IMR-90 (cell line): ENCODE data around the gene SFSWAP. TPM values are rescaled to one million over a fixed set of nuclear protein-coding genes. Genes with fewer than 3 reads are reported as not detected.
A peak's percentile ranks its signal among the peaks of the same experiment; 100 is the strongest.

ENCODE experiments used
- ATAC-seq: fragments of 200-7000 bp; cut with Tn5 transposase; 2 replicates; pipeline ENCODE4 v1.9.1; 2020; ENCODE audit warnings: low read depth, mild to moderate bottlenecking, moderate library complexity
- BruUV-seq: library from RNA; stranded (reverse); fragments of 400-500 nt; replicated peaks from 2 replicates; lab custom pipeline; 2021; lab: Mats Ljungman, UMichigan
- CTCF ChIA-PET: fragments of 300-600 bp; formaldehyde crosslinking; extraction: SDS; loops from one replicate; lab custom pipeline; 2021; ENCODE audit warnings: antibody characterized with exemption; lab: Yijun Ruan, JAX
- POLR2A ChIA-PET: fragments of 300-600 bp; sonication (Branson Sonifier 250); formaldehyde crosslinking; loops from one replicate; lab custom pipeline; 2022; ENCODE audit warnings: antibody characterized with exemption; ENCODE audit not compliant: unreplicated experiment; lab: Charles Lee
- DNase-seq: peaks from one replicate; pipeline ENCODE4 v3.0.0; 2013
- H2AFZ ChIP-seq: replicated peaks from 2 replicates; pipeline ENCODE3; 2013; ENCODE audit warnings: low read length, mild to moderate bottlenecking; ENCODE audit not compliant: poor library complexity
- H2AK5ac ChIP-seq: 2 replicates; pipeline ENCODE4 v1.6.1; 2013; ENCODE audit warnings: low read depth, low read length, inconsistent platforms
- H2AK9ac ChIP-seq: replicated peaks from 2 replicates; pipeline ENCODE3; 2013; ENCODE audit warnings: mild to moderate bottlenecking, low read depth, low read length, moderate library complexity; ENCODE audit not compliant: poor library complexity
- H2BK120ac ChIP-seq: 2 replicates; pipeline ENCODE4 v1.6.1; 2013; ENCODE audit warnings: low read depth, low read length, inconsistent platforms
- H2BK15ac ChIP-seq: 3 replicates; pipeline ENCODE4 v1.6.1; 2013; ENCODE audit warnings: low read depth, low read length, inconsistent platforms
- H2BK20ac ChIP-seq: 2 replicates; pipeline ENCODE4 v1.6.1; 2013; ENCODE audit warnings: low read depth, mild to moderate bottlenecking, inconsistent platforms, low read length, moderate library complexity
- H2BK5ac ChIP-seq: 2 replicates; pipeline ENCODE4 v1.6.1; 2013; ENCODE audit warnings: mild to moderate bottlenecking, low read depth, low read length, inconsistent platforms; ENCODE audit not compliant: poor library complexity, severe bottlenecking
- H3K14ac ChIP-seq: replicated peaks from 2 replicates; pipeline ENCODE4 v1.6.1; 2013; ENCODE audit warnings: low read depth, low read length, inconsistent platforms
- H3K18ac ChIP-seq: 2 replicates; pipeline ENCODE4 v1.6.1; 2013; ENCODE audit warnings: low read depth, low read length, control low read depth
- H3K23ac ChIP-seq: 2 replicates; pipeline ENCODE4 v1.6.1; 2013; ENCODE audit warnings: low read depth, low read length, inconsistent platforms
- H3K27ac ChIP-seq: 2 replicates; pipeline ENCODE4 v1.5.1; 2013; ENCODE audit warnings: mild to moderate bottlenecking, control low read depth, low read length; ENCODE audit not compliant: insufficient read depth
- H3K27me3 ChIP-seq: 2 replicates; pipeline ENCODE4 v1.6.1; 2013; ENCODE audit warnings: low read length; ENCODE audit not compliant: control insufficient read depth, insufficient read depth
- H3K36me3 ChIP-seq: 2 replicates; pipeline ENCODE4 v1.6.1; 2013; ENCODE audit warnings: low read length, mixed read lengths; ENCODE audit not compliant: control insufficient read depth, insufficient read depth
- H3K4ac ChIP-seq: 2 replicates; pipeline ENCODE4 v1.6.1; 2013; ENCODE audit warnings: low read depth, low read length, inconsistent platforms
- H3K4me1 ChIP-seq: 2 replicates; pipeline ENCODE4 v1.6.1; 2013; ENCODE audit warnings: low read length, mixed read lengths; ENCODE audit not compliant: control insufficient read depth, insufficient read depth
- H3K4me2 ChIP-seq: 2 replicates; pipeline ENCODE4 v1.6.1; 2013; ENCODE audit warnings: low read depth, mild to moderate bottlenecking, control low read depth, low read length, moderate library complexity
- H3K4me3 ChIP-seq: 2 replicates; pipeline ENCODE4 v1.5.1; 2013; ENCODE audit warnings: low read depth, mild to moderate bottlenecking, control low read depth, low read length, moderate library complexity; ENCODE audit not compliant: insufficient read depth
- H3K56ac ChIP-seq: 2 replicates; pipeline ENCODE4 v1.6.1; 2013; ENCODE audit warnings: low read length, inconsistent platforms; ENCODE audit not compliant: insufficient read depth; ENCODE audit errors: extremely low read depth
- H3K79me1 ChIP-seq, 2 experiments: 2 replicates each; pipeline ENCODE4 v1.6.1; 2013; ENCODE audit warnings: low read length in 2 of 2, inconsistent platforms in 1 of 2, low read depth in 1 of 2
- H3K9ac ChIP-seq: 2 replicates; pipeline ENCODE4 v1.6.1; 2013; ENCODE audit warnings: low read depth, low read length, control low read depth
- H3K9me1 ChIP-seq: 2 replicates; pipeline ENCODE4 v1.6.1; 2013; ENCODE audit warnings: low read length, inconsistent platforms; ENCODE audit not compliant: insufficient read depth
- H3K9me3 ChIP-seq: 2 replicates; pipeline ENCODE4 v1.6.1; 2013; ENCODE audit warnings: low read length; ENCODE audit not compliant: control insufficient read depth, insufficient read depth
- H4K20me1 ChIP-seq: 2 replicates; pipeline ENCODE4 v1.6.1; 2013; ENCODE audit warnings: low read length, inconsistent platforms; ENCODE audit not compliant: insufficient read depth
- H4K5ac ChIP-seq: 2 replicates; pipeline ENCODE4 v1.6.1; 2013; ENCODE audit warnings: mild to moderate bottlenecking, low read depth, low read length, control low read depth
- H4K8ac ChIP-seq, 2 experiments: 2 replicates each; pipeline ENCODE4 v1.6.1; 2013; ENCODE audit warnings: low read depth in 2 of 2, low read length in 2 of 2, control low read depth in 1 of 2, inconsistent platforms in 1 of 2
- H4K91ac ChIP-seq: 2 replicates; pipeline ENCODE4 v1.6.1; 2013; ENCODE audit warnings: low read depth, low read length, inconsistent platforms; ENCODE audit not compliant: insufficient read depth
- BHLHE40 ChIP-seq: fragments of 150-350 bp; IDR thresholded peaks from 2 replicates; pipeline ENCODE4 v1.6.1; 2016; ENCODE audit warnings: mild to moderate bottlenecking, low read depth, low read length
- CEBPB ChIP-seq: IDR thresholded peaks from 2 replicates; pipeline ENCODE4 v1.6.1; 2012; ENCODE audit warnings: low read depth, low read length, improper control_type of control experiment
- CHD1 ChIP-seq: IDR thresholded peaks from 2 replicates; pipeline ENCODE4 v1.6.1; 2012; ENCODE audit warnings: low read depth, low read length, improper control_type of control experiment
- CTCF ChIP-seq: conservative IDR thresholded peaks from 2 replicates; pipeline ENCODE4 v1.5.1; 2012; ENCODE audit warnings: mild to moderate bottlenecking, low read depth, low read length, improper control_type of control experiment
- ELK1 ChIP-seq: fragments of 150-350 bp; IDR thresholded peaks from 2 replicates; pipeline ENCODE4 v1.6.1; 2016; ENCODE audit warnings: low read depth, mild to moderate bottlenecking, low read length, moderate library complexity, borderline replicate concordance
- FOS ChIP-seq: fragments of 150-350 bp; IDR thresholded peaks from 2 replicates; pipeline ENCODE4 v1.6.1; 2016; ENCODE audit warnings: low read depth, low read length
- MAFK ChIP-seq: IDR thresholded peaks from 2 replicates; pipeline ENCODE4 v1.6.1; 2012; ENCODE audit warnings: low read depth, low read length, improper control_type of control experiment
- MAZ ChIP-seq: IDR thresholded peaks from 2 replicates; pipeline ENCODE4 v1.6.1; 2012; ENCODE audit warnings: low read depth, mild to moderate bottlenecking, low read length, improper control_type of control experiment, moderate library complexity, borderline replicate concordance
- MXI1 ChIP-seq: IDR thresholded peaks from 2 replicates; pipeline ENCODE4 v1.6.1; 2012; ENCODE audit warnings: low read depth, mild to moderate bottlenecking, low read length, moderate library complexity, borderline replicate concordance
- NFE2L2 ChIP-seq: fragments of 150-350 bp; IDR thresholded peaks from 2 replicates; pipeline ENCODE4 v1.6.1; 2016; ENCODE audit warnings: low read depth, mild to moderate bottlenecking, low read length
- POLR2A ChIP-seq: IDR thresholded peaks from 2 replicates; pipeline ENCODE4 v1.6.1; 2012; ENCODE audit warnings: mild to moderate bottlenecking, low read depth, low read length
- RAD21 ChIP-seq: IDR thresholded peaks from 2 replicates; pipeline ENCODE4 v1.6.1; 2012; ENCODE audit warnings: low read length, improper control_type of control experiment
- RCOR1 ChIP-seq: IDR thresholded peaks from 2 replicates; pipeline ENCODE4 v1.6.1; 2012; ENCODE audit warnings: mild to moderate bottlenecking, low read length, improper control_type of control experiment; ENCODE audit not compliant: insufficient replicate concordance
- RFX5 ChIP-seq: IDR thresholded peaks from 2 replicates; pipeline ENCODE4 v1.8.0; 2012; ENCODE audit warnings: low read depth, mild to moderate bottlenecking, low read length, moderate library complexity
- SMC3 ChIP-seq: fragments of 150-350 bp; IDR thresholded peaks from 2 replicates; pipeline ENCODE4 v1.6.1; 2016; ENCODE audit warnings: low read depth, mild to moderate bottlenecking, antibody characterized with exemption, low read length, moderate library complexity
- USF2 ChIP-seq: fragments of 150-350 bp; IDR thresholded peaks from 2 replicates; pipeline ENCODE4 v1.6.1; 2017; ENCODE audit warnings: mild to moderate bottlenecking, antibody characterized with exemption, low read length, low read depth
- WGBS, 2 experiments: methylation state at CpG; one replicate each; pipeline versions ENCODE4 v1.1.5 to v1.1.7; 2013; ENCODE audit warnings: missing lambda C conversion rate in 2 of 2; ENCODE audit not compliant: insufficient read length in 1 of 2; ENCODE audit errors: extremely low coverage in 2 of 2; 5-methylcytosine and 5-hydroxymethylcytosine counted together
- dilution Hi-C: fragments of 300-500 bp; cut with HindIII; formaldehyde crosslinking; loops from one replicate; pipeline ENCODE4 v1.14.3; 2018; ENCODE audit warnings: low sequenced_read_pairs; ENCODE audit not compliant: unreplicated experiment
- in situ Hi-C: fragments of 300-500 bp; cut with MboI; formaldehyde crosslinking; loops from 3 replicates; pipeline ENCODE4 v1.14.3; 2019; ENCODE audit warnings: low sequenced_read_pairs, inconsistent platforms, mixed read lengths
- intact Hi-C: fragments of 100-400 bp; cut with micrococcal nuclease; formaldehyde crosslinking; loops from 2 replicates; pipeline ENCODE4 v1.10.0; 2022
- polyA plus RNA-seq, 3 experiments: library from polyadenylated mRNA; depleted of rRNA; stranded (reverse); fragments of >200 nt; gene quantifications; 2 replicates each; pipeline ENCODE4 v1.2.3, GENCODE V29; 2012; ENCODE audit warnings: low replicate concordance in 1 of 3
- total RNA-seq: library from RNA; depleted of rRNA; stranded (reverse); fragments of >200 nt; gene quantifications from 2 replicates; pipeline ENCODE4 v1.2.3, GENCODE V29; 2012

Gene SFSWAP
- total and polyA plus RNA-seq, 2 of the 4 experiments (the other 2 are of a cell fraction): 19.7 to 22.4 TPM

- H3K18ac ChIP-seq: no peak overlapping the region
- dilution Hi-C loops (no loop called here), in situ Hi-C loops (loop anchor here (25.0 kb wide), 1 partner anchor 909 kb away; no protein-coding TSS in a partner anchor), intact Hi-C loops (no loop called here)
- H3K4me1 ChIP-seq: no peaks in the 10 kb centered on the region
- no peak overlapping the region for H2BK15ac ChIP-seq
- H3K9ac ChIP-seq: no peak overlapping the region
- no peak for TF ChIP-seq RAD21
- TF ChIP-seq RCOR1: no peak
- no peak for TF ChIP-seq BHLHE40
- no peak for TF ChIP-seq CEBPB
- no peak for TF ChIP-seq MXI1
- no peak for TF ChIP-seq CHD1
- no peak for TF ChIP-seq POLR2A
- no peak for TF ChIP-seq FOS
- TF ChIP-seq RFX5: no peak
- TF ChIP-seq USF2: no peak
- no peak for TF ChIP-seq CTCF
- TF ChIP-seq NFE2L2: no peak
- no peak for TF ChIP-seq MAZ
- TF ChIP-seq ELK1: no peak
- no peak for TF ChIP-seq SMC3
- no peak for TF ChIP-seq MAFK
- no peak overlapping the region for H2BK120ac ChIP-seq
- H2BK20ac ChIP-seq: no peak overlapping the region
- H2AK5ac ChIP-seq: no peak overlapping the region
- no peak overlapping the region for H3K23ac ChIP-seq
- H3K36me3 ChIP-seq: peaks cover 39% of the 10 kb centered on the region
- peak overlapping the region in 1 of 2 experiments; percentile 4; a peak in 1 of 4 replicates for H4K8ac ChIP-seq
- 86% methylated on average over 6 of the region's 7 CpGs; no CpG with 5 or more reads in 1 of the 2 experiments for WGBS, 2 experiments
- H2BK5ac ChIP-seq: peak overlapping the region; percentile 55
- peaks cover 2% of the 10 kb centered on the region; the same call in 1 of the 2 replicates for H3K9me1 ChIP-seq
- no peaks in the 10 kb centered on the region for H3K9me3 ChIP-seq
- no peak overlapping the region for H3K4me3 ChIP-seq
- no peaks in the 10 kb centered on the region for H3K27me3 ChIP-seq
- H4K20me1 ChIP-seq: peaks cover 7% of the 10 kb centered on the region; the same call in 1 of the 2 replicates
- H4K5ac ChIP-seq: no peak overlapping the region
- ChIA-PET POLR2A (no interaction called here), CTCF (no interaction called here)
- no peak overlapping the region for H2AFZ ChIP-seq
- peaks cover 16 to 30% of the 10 kb centered on the region in 2 experiments for H3K79me1 ChIP-seq
- no peak for ATAC-seq
- no TSS peak for BruUV-seq
- no peak overlapping the region for H3K56ac ChIP-seq
- no peak for DNase-seq
- no peak overlapping the region for H3K4me2 ChIP-seq
- H4K91ac ChIP-seq: no peak overlapping the region
- H3K14ac ChIP-seq: no peak overlapping the region
- no peak overlapping the region for H2AK9ac ChIP-seq
- H3K27ac ChIP-seq: peak overlapping the region; percentile 24; the same call in 1 of the 2 replicates
- no peak overlapping the region for H3K4ac ChIP-seq
Observed at GRCh38 chr12:131720921-131721320, 10.0 kb downstream of the SFSWAP start.
